ENCODE measurements around the gene FLT3.

- no peak for TF ChIP-seq CTCF (IDR thresholded peaks at IDR 0.05)
- no peak for TF ChIP-seq POLR2AphosphoS5 (IDR thresholded peaks at IDR 0.05)
These were observed 137.4 kb downstream of the FLT3 start for GRCh38 chr13:27962982-27963381.
